CD4-positive, CD25-positive, alpha-beta regulatory T cell (primary cell): ENCODE measurements around the gene CANT1. TPM values are rescaled to one million over a fixed set of nuclear protein-coding genes. Genes with fewer than 3 reads are reported as not detected.

Experiments
- ATAC-seq, 2 donors: fragments of 150-1000 bp; cut with Tn5 transposase; one replicate each; pipeline ENCODE4 v1.10.0; 2021; ENCODE audit warnings: low read depth in 2 of 2, moderate number of reproducible peaks in 2 of 2, moderate library complexity in 1 of 2
- DNase-seq, 3 donors: peaks; one replicate each; pipeline versions ENCODE4 v3.0.0 to v3.0.0-alpha.2; 2012 to 2022; ENCODE audit warnings: mixed read lengths in 1 of 3
- H3K27ac ChIP-seq: one replicate; pipeline ENCODE4 v1.7.0; 2013; ENCODE audit warnings: mild to moderate bottlenecking, low read length; ENCODE audit not compliant: insufficient read depth, poor library complexity, severe bottlenecking
- H3K27me3 ChIP-seq: one replicate; pipeline ENCODE4 v1.7.0; 2013; ENCODE audit warnings: low read length; ENCODE audit not compliant: control insufficient read depth, insufficient read depth
- H3K36me3 ChIP-seq: one replicate; pipeline ENCODE4 v1.7.0; 2013; ENCODE audit warnings: mild to moderate bottlenecking, low read length, moderate library complexity; ENCODE audit not compliant: control insufficient read depth, insufficient read depth
- H3K4me1 ChIP-seq: 2 replicates; pipeline ENCODE4 v1.7.0; 2013; ENCODE audit warnings: mild to moderate bottlenecking, low read length; ENCODE audit not compliant: insufficient read depth, control insufficient read depth, poor library complexity, severe bottlenecking
- H3K4me3 ChIP-seq: one replicate; pipeline ENCODE4 v1.7.0; 2013; ENCODE audit warnings: low read depth, mild to moderate bottlenecking, low read length, moderate library complexity
- H3K9me3 ChIP-seq, 2 experiments: 1 replicate in 1 of 2; 2 replicates in 1 of 2; pipeline ENCODE4 v1.7.0; 2013; ENCODE audit warnings: low read length in 2 of 2, mild to moderate bottlenecking in 1 of 2, moderate library complexity in 1 of 2; ENCODE audit not compliant: control insufficient read depth in 2 of 2
- H3K27ac Mint-ChIP-seq, 3 donors: one replicate each; pipeline ENCODE4 v1.8.0; 2020 to 2022; ENCODE audit warnings: mild to moderate bottlenecking in 3 of 3, mixed read lengths in 3 of 3, moderate library complexity in 2 of 3
- H3K27me3 Mint-ChIP-seq: one replicate; pipeline ENCODE4 v1.8.0; 2022; ENCODE audit warnings: mild to moderate bottlenecking, mixed read lengths
- H3K36me3 Mint-ChIP-seq: one replicate; pipeline ENCODE4 v1.8.0; 2020; ENCODE audit warnings: mixed read lengths
- H3K4me1 Mint-ChIP-seq, 4 donors: one replicate each; pipeline ENCODE4 v1.8.0; 2020 to 2022; ENCODE audit warnings: mixed read lengths in 4 of 4, mild to moderate bottlenecking in 1 of 4
- H3K4me3 Mint-ChIP-seq, 4 donors: one replicate each; pipeline ENCODE4 v1.8.0; 2020 to 2022; ENCODE audit warnings: mild to moderate bottlenecking in 4 of 4, mixed read lengths in 4 of 4, moderate library complexity in 3 of 4
- H3K9me3 Mint-ChIP-seq, 7 donors: one replicate each; pipeline ENCODE4 v1.8.0; 2020 to 2022; ENCODE audit warnings: mixed read lengths in 7 of 7, mild to moderate bottlenecking in 3 of 7, moderate library complexity in 2 of 7
- polyA plus RNA-seq, 4 donors: library from polyadenylated mRNA; unstranded; fragments of 300-500 nt; fragmentation: Illumina TruSeq; gene quantifications; one replicate each; pipeline ENCODE4 v1.2.3, GENCODE V29; 2021
- total RNA-seq: library from RNA; stranded (reverse); gene quantifications from one replicate; pipeline ENCODE4 v1.2.3, GENCODE V29; 2022

CANT1 gene
- total and polyA plus RNA-seq, 5 donors from 2014 or later: 8.5 to 49.6 (median 9.9) TPM

DNA sequence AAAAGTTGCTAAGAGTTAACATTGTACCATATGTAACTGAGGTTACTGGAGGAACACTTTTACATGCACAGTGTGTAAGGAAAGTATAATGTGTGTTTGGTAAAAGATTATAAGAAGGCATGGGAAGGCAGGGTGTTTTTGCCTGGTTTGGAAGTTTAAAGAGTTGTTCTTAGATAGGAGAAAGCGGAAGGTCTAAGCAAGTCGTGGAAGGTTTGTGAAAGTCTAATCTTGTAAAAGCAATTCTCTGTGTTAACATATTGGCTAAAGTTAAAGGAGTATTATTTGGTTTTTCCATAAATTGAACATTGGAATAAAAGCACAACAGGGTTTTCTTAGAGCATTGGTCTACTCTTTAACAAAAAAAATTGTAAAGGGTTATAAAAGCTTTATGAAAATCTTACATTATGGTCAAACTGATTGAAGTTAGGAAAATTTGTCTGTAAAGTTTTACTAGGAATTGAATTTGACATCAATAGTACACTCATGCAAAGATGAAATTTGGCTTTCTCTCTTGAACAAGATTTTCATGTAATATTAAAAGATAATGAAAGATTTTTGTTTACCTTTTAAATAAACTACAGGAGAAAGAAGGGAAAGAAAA is 4.7 kb upstream of the CANT1 start:
- peaks cover 7% of the 10 kb centered on the region for H3K27me3 ChIP-seq
- H3K4me3 Mint-ChIP-seq: no peak overlapping the region
- H3K4me1 Mint-ChIP-seq: peaks cover 0 to 17% (median 7%) of the 10 kb centered on the region in 4 donors
- H3K27ac ChIP-seq: no peak overlapping the region
- H3K9me3 ChIP-seq: peaks cover 0 to 7% of the 10 kb centered on the region in 2 experiments
- H3K27me3 Mint-ChIP-seq: peaks cover 37% of the 10 kb centered on the region
- peaks cover 0 to 8% (median under 1%) of the 10 kb centered on the region in 7 donors for H3K9me3 Mint-ChIP-seq
- DNase-seq (no peak), ATAC-seq (no peak)
- H3K36me3 Mint-ChIP-seq: no peaks in the 10 kb centered on the region
- H3K4me1 ChIP-seq: peaks cover 7% of the 10 kb centered on the region
- no peaks in the 10 kb centered on the region for H3K36me3 ChIP-seq
- no peak overlapping the region for H3K4me3 ChIP-seq
- H3K27ac Mint-ChIP-seq: no peak overlapping the region

DNA sequence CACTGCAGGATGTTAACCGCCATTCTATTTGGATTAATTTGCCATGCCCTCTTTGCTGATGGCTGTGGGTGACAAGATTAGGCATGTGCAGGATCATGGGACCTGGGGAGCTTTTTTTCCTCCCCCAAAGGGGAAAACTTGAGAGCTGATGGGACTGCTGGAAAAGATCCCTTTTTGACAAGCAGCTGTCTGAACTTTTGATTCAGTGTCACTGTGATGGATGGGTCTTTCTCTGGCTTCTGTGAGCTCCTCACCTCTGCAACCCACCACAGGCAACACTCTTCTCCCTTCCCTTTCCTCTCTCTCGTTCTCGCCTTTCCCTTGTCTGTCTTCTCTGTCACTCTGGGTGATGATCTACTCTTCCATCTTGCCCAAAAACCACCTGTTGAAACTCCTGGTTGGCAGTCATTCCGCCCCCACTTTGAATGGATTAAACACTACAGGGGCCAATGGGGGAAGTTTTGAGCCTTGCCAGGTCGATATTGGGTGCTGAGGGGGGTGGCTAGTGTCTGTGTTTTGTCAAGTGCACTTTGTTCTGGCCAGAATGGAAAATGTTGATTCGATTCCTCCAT is 3.1 kb upstream of the CANT1 start:
- H3K36me3 ChIP-seq: no peaks in the 10 kb centered on the region
- H3K4me3 Mint-ChIP-seq: peak overlapping the region in 1 of 4 donors; percentile 80
- ATAC-seq (no peak), DNase-seq (no peak)
- H3K36me3 Mint-ChIP-seq: peaks cover 4% of the 10 kb centered on the region
- no peak overlapping the region for H3K27ac Mint-ChIP-seq
- H3K4me1 Mint-ChIP-seq: peaks cover 0 to 30% (median 18%) of the 10 kb centered on the region in 4 donors
- H3K4me1 ChIP-seq: peaks cover 23% of the 10 kb centered on the region
- peaks cover 0 to 7% of the 10 kb centered on the region in 2 experiments for H3K9me3 ChIP-seq
- H3K4me3 ChIP-seq: no peak overlapping the region
- peaks cover 0 to 10% (median 2%) of the 10 kb centered on the region in 7 donors for H3K9me3 Mint-ChIP-seq
- H3K27me3 ChIP-seq: peaks cover 7% of the 10 kb centered on the region
- H3K27ac ChIP-seq: no peak overlapping the region
- H3K27me3 Mint-ChIP-seq: peaks cover 38% of the 10 kb centered on the region

DNA sequence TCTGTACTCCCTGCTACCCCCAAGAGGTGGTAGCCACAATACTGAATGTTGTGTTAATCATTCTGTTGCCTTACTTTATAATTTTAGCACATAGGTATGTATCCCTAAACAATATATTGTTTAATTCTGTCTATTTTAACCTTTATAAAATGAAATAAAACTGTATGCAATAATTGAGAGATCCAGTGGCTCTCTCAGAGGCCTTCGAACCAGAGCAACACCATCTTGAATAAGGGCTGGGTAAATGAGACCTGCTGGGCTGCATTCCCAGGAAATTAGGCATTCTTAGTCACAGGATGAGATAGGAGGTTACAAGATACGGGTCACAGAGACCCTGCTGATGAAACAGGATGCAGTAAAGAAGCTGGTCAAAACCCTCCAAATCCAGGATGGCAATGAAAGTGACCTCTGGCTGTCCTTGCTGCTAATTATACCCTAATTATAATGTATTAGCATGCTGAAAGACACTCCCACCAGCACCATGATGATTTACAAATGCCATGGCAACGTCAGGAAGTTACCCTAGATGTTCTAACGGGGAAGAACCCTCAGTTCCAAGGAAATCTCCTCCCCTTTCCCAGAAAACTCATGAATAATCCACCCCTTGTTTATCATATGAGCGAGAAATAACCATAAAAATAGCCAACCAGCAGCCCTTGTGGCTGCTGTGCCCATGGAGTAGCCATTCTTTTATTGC is 2.0 kb upstream of the CANT1 start:
- Histone ChIP-seq H3K27ac (no peak overlapping the region), H3K4me3 (no peak overlapping the region), H3K36me3 (no peaks in the 10 kb centered on the region), H3K4me1 (peaks cover 32% of the 10 kb centered on the region), H3K9me3 (peaks cover 0 to 7% of the 10 kb centered on the region in 2 experiments), H3K27me3 (peaks cover 7% of the 10 kb centered on the region)
- H3K27ac Mint-ChIP-seq: peak overlapping the region in 1 of 3 donors; percentile 97
- H3K27me3 Mint-ChIP-seq: peaks cover 35% of the 10 kb centered on the region
- peak overlapping the region; percentile 44 to 96 (median 86) for H3K4me3 Mint-ChIP-seq
- peaks cover 0 to 10% (median 2%) of the 10 kb centered on the region in 7 donors for H3K9me3 Mint-ChIP-seq
- H3K4me1 Mint-ChIP-seq: peaks cover 8 to 41% (median 29%) of the 10 kb centered on the region in 4 donors
- H3K36me3 Mint-ChIP-seq: peaks cover 8% of the 10 kb centered on the region
- ATAC-seq (no peak), DNase-seq (no peak)

DNA sequence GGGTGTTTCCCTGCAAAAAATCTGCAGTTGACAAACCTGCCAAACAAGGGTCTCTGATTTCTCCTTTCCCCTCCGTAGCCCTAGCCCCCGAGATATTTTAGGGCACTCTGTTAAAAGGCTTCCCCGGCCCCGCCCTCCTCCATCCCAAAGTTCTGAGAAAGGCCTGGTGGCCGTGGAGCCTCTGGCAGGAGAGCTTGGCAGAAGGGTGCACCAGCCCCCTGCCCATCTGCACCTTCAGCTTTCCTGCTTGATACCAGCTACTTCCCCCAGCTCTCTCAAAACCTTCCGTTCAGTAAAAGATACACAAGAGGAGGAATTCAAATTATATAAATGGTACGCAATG is 711 bp upstream of the CANT1 start:
- DNase-seq (no peak), ATAC-seq (no peak)
- Mint-ChIP-seq H3K27ac (peak overlapping the region; percentile 93 to 99 (median 97)), H3K4me1 (peaks cover 8 to 54% (median 40%) of the 10 kb centered on the region in 4 donors), H3K4me3 (peak overlapping the region; percentile 93 to 96 (median 94)), H3K36me3 (peaks cover 8% of the 10 kb centered on the region), H3K9me3 (peaks cover 0 to 10% (median 2%) of the 10 kb centered on the region in 7 donors), H3K27me3 (peaks cover 29% of the 10 kb centered on the region)
- no peaks in the 10 kb centered on the region for H3K9me3 ChIP-seq
- H3K27ac ChIP-seq: peak overlapping the region; percentile 71
- H3K4me1 ChIP-seq: peaks cover 46% of the 10 kb centered on the region
- H3K36me3 ChIP-seq: no peaks in the 10 kb centered on the region
- peak overlapping the region; percentile 57 for H3K4me3 ChIP-seq
- H3K27me3 ChIP-seq: peaks cover 7% of the 10 kb centered on the region

DNA sequence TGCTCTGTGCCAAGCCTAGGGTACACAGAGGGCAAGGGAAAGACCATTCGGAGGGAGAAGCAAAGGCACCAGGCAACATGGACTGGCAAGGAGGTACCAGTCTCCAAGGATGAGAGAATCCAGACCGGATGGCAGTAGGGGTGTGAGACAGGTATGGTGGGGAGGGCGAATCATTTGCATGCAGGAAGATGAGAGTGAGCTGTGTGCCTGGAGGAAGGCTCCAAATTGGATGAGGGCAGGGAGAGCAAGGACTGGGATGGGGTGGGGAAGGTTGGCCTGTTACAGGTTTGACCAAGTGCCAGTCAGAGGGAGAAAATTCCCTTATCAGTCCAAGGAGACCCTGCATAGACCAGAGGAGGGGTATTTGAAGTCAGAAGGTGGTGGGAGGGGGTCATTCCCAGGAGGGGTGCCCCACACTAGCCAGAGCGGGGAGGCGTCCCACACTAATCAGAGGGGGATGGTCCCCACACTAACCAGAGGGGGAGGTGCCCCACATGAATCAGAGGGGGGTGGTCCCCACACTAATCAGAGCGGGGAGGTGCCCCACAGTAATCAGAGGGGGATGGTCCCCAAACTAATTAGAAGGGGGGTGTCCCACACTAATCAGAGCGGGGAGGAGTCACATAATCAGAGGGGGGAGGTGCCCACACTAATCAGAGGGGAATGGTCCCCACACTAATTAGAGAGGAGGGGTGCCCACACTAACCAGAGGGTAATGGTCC is 737 bp downstream of the CANT1 start:
- H3K9me3 ChIP-seq: no peaks in the 10 kb centered on the region
- H3K4me1 ChIP-seq: peaks cover 49% of the 10 kb centered on the region
- H3K27me3 ChIP-seq: peaks cover 7% of the 10 kb centered on the region
- peaks cover 8% of the 10 kb centered on the region for H3K36me3 Mint-ChIP-seq
- ATAC-seq (no peak), DNase-seq (no peak)
- H3K36me3 ChIP-seq: no peaks in the 10 kb centered on the region
- peak overlapping the region; percentile 96 to 97 (median 97) for H3K27ac Mint-ChIP-seq
- peaks cover 0 to 10% (median 0%) of the 10 kb centered on the region in 7 donors for H3K9me3 Mint-ChIP-seq
- H3K4me3 ChIP-seq: peak overlapping the region; percentile 86
- H3K27ac ChIP-seq: peak overlapping the region; percentile 71
- H3K4me1 Mint-ChIP-seq: peaks cover 8 to 55% (median 41%) of the 10 kb centered on the region in 4 donors
- peaks cover 22% of the 10 kb centered on the region for H3K27me3 Mint-ChIP-seq
- peak overlapping the region; percentile 84 to 94 (median 93) for H3K4me3 Mint-ChIP-seq

DNA sequence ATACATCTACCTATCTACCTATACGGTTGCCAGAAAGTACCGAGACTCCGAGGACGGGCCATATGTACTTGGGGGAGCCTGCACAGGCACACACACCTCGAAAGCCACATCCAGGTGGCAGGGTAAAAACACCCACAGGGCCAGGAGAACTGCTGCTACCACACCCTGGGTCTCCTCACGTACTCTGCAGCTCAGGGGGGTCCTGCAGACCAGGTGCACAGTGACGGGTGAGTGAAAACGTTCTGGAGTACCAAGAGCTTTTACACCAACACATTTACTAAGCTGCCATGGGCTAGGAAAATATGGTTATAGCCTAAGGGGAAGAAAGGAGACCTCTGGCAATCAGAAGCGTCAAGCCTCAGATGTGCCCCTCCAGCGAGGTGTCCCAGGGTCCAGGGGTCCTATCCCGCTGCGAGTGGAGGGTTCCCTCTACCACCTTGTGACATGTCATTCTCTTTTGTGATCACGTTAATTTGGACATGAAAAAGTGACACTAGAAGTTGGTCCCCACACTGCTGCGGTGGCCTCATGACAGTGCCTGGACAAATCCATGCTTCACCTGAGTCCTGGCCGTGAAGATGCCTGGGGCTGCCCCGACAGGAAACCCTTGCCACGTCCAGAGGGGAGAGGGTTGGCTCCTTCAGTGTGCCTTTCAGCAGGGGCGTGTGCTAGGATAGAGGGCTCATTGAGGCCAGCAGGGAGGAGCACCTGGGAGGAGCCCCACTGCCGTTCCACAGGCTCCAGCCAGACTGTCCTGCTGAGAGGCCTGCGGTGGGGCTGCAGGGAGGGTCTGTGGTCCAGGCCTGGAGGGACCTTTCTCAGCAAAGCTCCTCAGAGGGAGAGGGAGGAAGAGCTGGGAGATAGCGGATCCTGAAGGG is 1.8 kb downstream of the CANT1 start:
- H3K36me3 ChIP-seq: peaks cover 3% of the 10 kb centered on the region
- ATAC-seq (no peak), DNase-seq (peak in 1 of 3 donors; percentile 31)
- peaks cover 49% of the 10 kb centered on the region for H3K4me1 ChIP-seq
- peaks cover 19% of the 10 kb centered on the region for H3K27me3 Mint-ChIP-seq
- peaks cover 8 to 55% (median 42%) of the 10 kb centered on the region in 4 donors for H3K4me1 Mint-ChIP-seq
- peaks cover 0 to 10% (median 0%) of the 10 kb centered on the region in 7 donors for H3K9me3 Mint-ChIP-seq
- H3K27ac Mint-ChIP-seq: peak overlapping the region; percentile 96 to 97 (median 97)
- no peaks in the 10 kb centered on the region for H3K9me3 ChIP-seq
- H3K4me3 Mint-ChIP-seq: peak overlapping the region; percentile 84 to 94 (median 93)
- H3K27ac ChIP-seq: peak overlapping the region; percentile 34
- H3K4me3 ChIP-seq: no peak overlapping the region
- peaks cover 10% of the 10 kb centered on the region for H3K36me3 Mint-ChIP-seq
- peaks cover 7% of the 10 kb centered on the region for H3K27me3 ChIP-seq
